Fibroblast of lung (primary cell): Measurements from ENCODE around the gene CTDNEP1.

Experiments
- CTCF ChIP-seq, 2 donors: IDR thresholded peaks in 1 of 2; conservative IDR thresholded peaks in 1 of 2; 1 replicate in 1 of 2; 2 replicates in 1 of 2; pipeline ENCODE4 v1.5.1; 2011 to 2012; ENCODE audit warnings: low read length in 2 of 2, control low read depth in 1 of 2, inconsistent platforms in 1 of 2, low read depth in 1 of 2, mild to moderate bottlenecking in 1 of 2
- EZH2 ChIP-seq: IDR thresholded peaks from 2 replicates; pipeline ENCODE4 v1.5.1; 2012; ENCODE audit warnings: low read length, control low read depth, mild to moderate bottlenecking; ENCODE audit errors: missing control alignments

DNA sequence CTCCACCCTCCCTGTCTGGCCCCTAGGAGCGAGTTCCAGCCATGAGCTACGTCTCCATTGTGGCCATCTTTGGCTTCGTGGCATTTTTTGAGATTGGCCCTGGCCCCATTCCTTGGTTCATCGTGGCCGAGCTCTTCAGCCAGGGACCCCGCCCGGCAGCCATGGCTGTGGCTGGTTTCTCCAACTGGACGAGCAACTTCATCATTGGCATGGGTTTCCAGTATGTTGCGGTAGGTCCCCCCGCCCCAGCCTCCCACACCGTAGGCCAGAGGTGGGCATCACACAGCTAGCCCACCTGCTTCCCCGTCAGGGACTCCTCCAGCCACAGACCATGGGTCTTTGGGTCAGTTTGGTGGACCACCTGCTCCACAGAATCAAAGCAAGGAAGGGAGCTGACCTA lies 34.1 kb upstream of the CTDNEP1 start:
- TF ChIP-seq CTCF (conservative IDR thresholded peaks at IDR 0.05 in 1 of 2, IDR thresholded peaks at IDR 0.05 in 1 of 2; ENCODE audit: low read depth in 1 of 2, low read length in 2 of 2), result no peak
- no peak for TF ChIP-seq EZH2
